GM18505 (cell line): ENCODE measurements around the gene RGS14.

Experiments used
- ATAC-seq: cut with Tn5 transposase; IDR thresholded peaks from one replicate; pipeline ENCODE4 v1.9.1; 2021; ENCODE audit not compliant: unreplicated experiment
- POLR2A ChIP-seq: IDR thresholded peaks from 4 replicates; pipeline ENCODE4 v1.6.1; 2011; ENCODE audit warnings: borderline replicate concordance; ENCODE audit not compliant: insufficient read depth, insufficient read length; ENCODE audit errors: extremely low read depth

RGS14 gene

DNA sequence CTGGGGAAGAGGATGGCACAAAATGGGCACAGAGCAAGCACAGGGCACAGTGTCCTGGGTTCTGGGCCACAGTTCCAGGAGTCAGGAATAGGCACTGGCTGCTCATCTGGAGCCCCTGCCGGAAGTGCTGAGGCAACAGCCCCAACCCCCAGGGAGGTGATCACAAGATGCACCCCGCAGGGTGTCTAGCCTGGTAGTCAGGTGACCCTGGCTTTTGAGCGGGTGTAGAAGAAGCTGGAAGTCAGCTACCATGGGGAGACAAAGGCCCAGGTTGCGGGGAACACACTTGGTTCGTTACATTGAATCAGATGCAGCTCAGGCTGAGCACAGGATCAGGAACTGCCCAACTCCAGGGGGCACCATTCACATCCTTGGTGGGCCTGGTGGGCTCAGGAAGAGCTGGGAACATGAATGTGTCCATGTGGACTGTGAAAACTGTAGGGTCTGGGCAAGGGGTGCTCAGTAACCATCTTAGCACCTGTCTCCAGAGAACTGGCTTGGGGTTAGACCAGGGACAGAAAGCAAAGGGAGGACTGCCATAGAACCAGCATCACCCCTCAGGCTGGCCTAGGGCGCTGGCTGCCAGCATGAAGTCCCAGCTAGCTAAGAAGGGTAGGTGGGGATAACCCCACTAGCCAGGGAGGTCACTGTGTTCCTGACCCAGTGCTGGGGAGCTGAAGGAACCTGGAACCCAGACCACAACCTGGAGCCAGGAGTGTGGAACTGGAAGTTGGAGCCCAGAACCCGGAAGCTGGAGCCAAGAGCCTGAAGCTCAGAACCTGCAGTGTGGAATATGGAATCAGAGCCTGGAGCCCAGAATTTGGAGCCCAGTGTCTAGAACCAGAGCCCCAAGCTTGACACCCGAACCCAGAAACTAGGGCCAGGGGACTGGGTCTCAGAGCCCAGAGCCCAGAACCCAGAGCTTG, 20.4 kb downstream of the RGS14 start:
- no peak for TF ChIP-seq POLR2A
- ATAC-seq: no peak

GRCh38 chr5:177378884-177379883, 21.5 kb downstream of the RGS14 start:
- no peak for ATAC-seq
- TF ChIP-seq POLR2A: no peak

DNA sequence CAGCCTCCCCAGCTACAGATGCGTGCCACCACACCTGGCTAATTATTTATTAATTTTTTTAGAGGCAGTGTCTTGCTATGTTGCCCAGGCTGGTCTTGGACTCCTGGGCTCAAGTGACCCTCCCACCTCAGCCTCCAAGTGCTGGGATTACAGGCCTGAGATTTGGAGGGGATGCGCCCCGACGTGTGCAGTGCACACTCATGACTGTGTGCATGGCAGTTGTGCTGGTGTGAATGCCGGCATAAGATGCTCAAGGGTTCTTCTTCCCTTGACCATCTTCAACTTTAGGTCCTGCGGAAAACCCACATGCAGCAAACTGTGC, 23.0 kb downstream of the RGS14 start:
- no peak for TF ChIP-seq POLR2A
- ATAC-seq: no peak

DNA sequence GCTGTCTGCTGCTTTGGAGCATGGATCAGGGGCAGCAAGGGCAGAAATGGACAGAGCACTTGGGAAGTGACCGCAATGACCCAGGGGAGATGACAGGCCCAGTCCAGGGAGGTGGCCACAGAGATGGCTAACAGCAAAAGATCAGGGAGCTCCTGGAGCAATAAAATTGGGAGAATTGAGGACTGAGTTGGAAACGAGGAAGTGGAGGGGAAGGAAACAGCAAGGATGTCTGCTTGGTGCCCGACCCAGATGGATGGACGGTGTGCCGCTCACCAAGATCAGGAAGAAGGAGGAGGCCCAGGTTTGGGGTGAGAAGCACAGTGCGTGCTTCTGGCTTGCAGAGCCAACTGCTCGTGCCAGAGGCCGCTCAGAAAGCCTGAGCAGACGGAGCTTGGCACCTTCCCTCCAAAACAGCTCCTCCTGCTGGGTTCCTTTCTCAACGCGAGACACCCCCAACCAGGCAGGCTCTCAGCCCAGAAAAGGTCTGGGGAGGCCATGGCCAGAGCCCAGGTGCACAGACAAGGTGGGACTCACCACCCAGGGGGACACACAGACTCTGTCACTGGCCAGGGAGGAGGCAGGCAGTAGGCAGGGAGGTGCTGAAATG, 24.8 kb downstream of the RGS14 start:
- no peak for ATAC-seq
- TF ChIP-seq POLR2A: no peak

GRCh38 chr5:177383181-177383580, 25.5 kb downstream of the RGS14 start:
- ATAC-seq: no peak
- TF ChIP-seq POLR2A: no peak

GRCh38 chr5:177384134-177384533, 26.4 kb downstream of the RGS14 start, which contains the start of gene SLC34A1:
SLC34A1 (plus strand) TSS chr5:177384434; CDS start chr5:177385742, 1,308 bp downstream.
- ATAC-seq: no peak
- TF ChIP-seq POLR2A: no peak

DNA sequence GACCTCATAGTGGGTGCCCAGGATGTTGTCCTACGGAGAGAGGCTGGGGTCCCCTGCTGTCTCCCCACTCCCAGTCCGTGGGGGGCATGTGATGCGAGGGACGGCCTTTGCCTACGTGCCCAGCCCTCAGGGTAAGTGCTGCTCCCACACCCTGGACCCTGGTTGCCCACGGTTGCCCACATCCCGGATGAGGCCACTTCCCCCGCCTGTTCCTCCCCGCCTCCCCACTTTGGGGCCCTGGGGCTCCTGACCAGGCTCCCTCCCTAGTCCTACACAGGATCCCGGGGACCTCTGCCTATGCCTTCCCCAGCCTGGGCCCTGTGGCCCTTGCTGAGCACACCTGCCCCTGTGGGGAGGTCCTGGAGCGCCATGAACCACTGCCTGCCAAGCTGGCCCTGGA, 28.0 kb downstream of the RGS14 start:
- no peak for TF ChIP-seq POLR2A
- no peak for ATAC-seq

- no peak for ATAC-seq
- no peak for TF ChIP-seq POLR2A
Measured at GRCh38 chr5:177386542-177386941, 28.8 kb downstream of the RGS14 start.

- TF ChIP-seq POLR2A: no peak
- ATAC-seq: no peak
Measured at GRCh38 chr5:177387405-177387804, 29.7 kb downstream of the RGS14 start.

DNA sequence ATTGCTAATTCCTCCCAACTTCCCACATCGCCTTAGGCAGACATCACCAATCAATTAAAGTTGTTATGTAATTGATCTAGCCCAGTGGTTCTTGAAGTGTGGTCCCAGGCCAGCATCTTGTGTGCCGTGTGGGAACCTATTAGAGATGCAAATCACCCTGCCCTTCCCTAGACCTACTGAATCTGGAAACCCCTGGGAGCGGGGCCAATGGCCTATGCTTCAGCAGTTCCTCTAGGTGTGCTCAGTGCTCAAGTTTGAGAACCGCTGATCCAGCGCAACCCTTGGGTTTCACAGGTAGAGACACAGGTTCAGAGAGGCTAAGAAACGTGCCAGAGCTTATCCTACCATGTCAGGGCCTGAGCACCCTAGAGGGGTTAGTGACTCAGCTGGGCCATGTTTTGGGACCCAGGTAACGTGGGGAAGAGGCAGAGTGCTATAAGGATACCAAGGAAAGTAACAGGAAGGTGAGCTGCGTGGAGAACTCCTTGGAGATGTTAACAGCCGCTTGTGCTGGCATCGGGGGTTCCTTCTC, 30.9 kb downstream of the RGS14 start:
- TF ChIP-seq POLR2A: no peak
- no peak for ATAC-seq

DNA sequence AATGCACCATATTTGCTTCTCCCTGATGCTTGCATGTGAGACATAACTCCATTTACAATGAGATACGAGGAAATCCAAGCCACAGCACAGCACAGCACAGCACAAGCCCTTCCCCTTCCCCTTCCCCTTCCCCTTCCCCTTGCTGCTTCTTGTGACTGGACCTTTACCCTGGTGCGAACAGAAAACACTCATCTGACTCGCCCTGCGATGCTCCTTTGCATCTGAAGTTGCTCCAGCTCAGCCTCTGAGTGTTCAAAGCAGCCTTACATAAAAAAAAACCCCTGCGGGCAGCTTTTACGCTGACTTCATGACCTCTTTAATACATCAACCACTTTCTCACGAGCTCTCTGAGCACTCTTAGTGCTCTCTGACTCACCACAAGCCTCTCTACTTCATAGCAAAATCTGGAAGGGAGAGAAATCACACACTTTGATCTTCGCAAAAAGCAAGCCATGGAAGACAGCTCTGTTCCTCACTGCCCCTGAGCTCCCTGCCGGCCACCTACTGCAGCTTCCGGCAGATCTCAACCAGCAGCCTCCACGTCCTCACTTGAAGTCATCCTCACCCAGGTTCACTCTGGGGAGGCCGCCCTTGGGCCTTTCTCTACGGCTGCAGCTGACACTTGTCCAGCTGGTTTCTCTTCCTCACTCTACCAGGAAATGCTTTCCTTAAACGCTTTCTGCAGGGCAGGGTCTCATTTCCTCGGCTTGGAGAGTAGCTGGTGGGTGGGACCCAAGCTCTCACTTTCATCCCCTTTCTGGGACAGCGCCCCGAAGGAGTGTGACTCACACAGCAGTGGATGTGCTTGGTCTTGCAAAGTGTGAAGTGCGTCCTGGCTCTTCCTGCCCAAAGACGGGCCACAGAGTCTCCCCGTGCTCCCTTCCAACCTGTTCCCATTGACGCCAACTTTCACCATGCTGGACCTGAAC, 31.8 kb downstream of the RGS14 start:
- no peak for ATAC-seq

More for the DNA sequence above, 31.8 kb downstream of the RGS14 start:
- TF ChIP-seq POLR2A: no peak
